GM19035 (cell line): Measurements from ENCODE around the gene ARFGAP2.

ENCODE experiments used
- ATAC-seq: cut with Tn5 transposase; IDR thresholded peaks from one replicate; pipeline ENCODE4 v1.9.1; 2021; ENCODE audit not compliant: unreplicated experiment

The ARFGAP2 gene

GRCh38 chr11:47171856-47172255, 4.8 kb downstream of the ARFGAP2 start:
- ATAC-seq, result no peak

DNA sequence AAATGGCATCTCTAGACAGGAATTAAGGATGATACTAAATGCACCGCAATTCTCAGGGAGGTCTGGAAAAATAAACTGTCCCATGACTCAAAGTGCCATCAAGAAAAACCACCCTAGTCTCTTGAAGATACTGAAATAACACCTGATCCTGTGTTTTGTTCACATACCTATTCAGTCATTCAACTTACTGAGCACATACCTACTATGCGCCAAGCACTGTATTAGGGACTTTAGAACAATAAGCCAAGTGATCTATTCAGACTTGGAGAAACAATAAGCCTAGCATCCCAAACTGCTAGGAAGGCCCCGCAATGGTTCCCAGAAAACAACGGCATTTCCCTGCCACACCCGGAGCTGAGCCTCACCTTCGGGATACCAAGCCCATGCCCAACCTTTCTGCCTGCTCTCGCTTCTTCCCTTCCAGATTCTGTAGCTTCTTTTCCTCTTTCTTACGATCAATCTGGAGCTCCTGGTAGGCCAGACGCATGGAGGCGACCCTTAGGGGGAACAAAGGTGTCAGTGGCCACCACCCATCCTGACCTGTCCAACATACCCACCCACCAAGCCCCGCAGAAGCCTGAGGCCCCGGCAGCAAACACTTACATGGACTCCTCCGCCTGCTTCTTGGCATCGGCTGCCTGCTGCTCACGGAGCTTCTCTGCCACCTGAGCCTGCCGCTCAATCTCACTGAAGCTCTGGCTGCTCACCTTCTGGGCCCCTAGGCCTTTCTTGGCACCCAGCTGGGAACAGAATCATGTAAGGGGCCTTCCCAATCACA, 5.4 kb downstream of the ARFGAP2 start:
- ATAC-seq, result no peak

DNA sequence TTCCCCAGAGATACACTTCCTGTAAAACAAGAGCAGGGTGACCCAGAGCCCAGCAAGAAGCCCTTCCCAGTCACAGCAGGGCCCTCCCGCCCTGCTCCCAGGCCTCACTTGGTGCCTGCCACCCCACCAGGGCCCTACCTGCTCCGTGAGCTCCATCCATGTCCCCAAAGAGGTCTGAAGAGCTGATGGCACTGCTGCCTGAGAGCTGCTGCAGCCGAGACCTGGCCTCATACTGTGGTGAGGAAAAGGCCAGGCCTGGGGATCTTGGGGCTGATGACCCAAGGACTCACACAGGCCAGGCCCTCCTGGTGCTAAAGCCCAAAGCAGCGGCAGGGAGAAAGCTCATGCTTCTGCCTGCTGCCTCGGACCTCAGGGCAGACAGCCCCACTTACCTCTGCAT, 10.3 kb downstream of the ARFGAP2 start:
- no peak for ATAC-seq

DNA sequence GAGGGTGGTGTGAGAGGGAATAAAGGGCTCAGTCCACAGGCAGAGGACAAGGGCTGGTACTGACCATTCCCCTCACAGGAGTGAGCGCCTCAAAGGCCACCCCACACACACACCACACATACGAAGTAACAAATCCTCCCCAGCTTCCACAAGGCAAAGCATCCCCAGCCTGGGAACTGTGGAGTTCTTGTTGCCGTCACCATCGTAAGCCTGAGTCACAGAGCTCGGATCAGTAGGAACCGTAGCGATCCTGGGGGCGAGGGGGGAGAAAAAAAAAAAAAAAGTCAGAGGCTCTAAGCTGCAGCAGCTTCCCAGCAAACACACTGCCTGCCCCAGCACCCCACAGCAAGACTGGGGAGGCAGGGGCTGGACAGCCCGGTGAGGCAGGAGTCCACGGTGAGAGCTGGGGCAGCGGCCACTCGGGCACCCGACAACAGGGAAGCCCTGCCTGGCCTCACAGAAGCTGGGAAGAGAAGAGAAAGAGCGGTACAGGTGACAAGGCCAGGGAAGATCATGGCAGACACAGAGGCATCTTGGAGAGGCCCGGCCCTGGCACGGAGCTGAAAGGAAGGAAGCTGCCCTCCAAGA, 11.3 kb downstream of the ARFGAP2 start:
- no peak for ATAC-seq

DNA sequence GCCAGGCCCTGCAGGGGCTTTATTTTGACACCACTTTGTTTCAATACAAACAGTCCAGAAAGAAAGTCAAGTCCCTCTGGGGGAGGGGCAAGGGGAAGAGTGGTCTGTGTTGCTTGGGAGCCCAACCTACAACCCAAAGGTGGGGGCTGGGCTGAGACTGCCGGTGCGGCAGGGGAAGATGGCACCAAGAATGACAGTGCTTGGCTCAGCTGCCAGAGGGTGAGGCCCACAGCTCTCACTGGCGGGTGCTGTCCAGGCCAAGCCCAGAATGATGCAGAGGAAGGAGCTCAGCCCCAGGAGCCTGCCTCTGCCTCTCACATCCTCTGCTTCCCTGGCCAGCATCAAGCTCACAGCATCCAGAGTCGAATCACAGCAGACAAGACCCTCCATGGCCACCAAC, 12.4 kb downstream of the ARFGAP2 start:
- no peak for ATAC-seq

- no peak for ATAC-seq
Measured at GRCh38 chr11:47163898-47164297, 12.8 kb downstream of the ARFGAP2 start.

GRCh38 chr11:47163193-47163592, 13.5 kb downstream of the ARFGAP2 start:
- ATAC-seq, result no peak

DNA sequence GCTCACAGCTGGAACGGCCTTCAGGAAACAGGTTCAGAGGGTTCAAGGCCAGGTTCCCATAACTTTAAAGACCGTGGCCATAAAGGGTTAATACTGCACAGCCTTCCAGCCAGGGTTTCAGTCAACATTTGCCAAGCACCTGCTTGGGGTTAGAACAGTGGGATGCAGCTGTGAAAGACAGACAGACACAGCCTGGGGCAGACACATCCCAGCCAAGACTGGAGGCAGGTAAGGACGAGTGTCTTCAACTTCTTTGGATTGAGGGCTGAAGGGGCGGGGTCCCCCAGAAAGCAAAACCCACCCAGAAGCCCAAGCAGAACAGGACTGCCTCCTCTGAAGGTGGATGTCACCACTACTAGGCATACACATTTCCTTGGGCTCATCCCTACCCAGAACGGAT, 14.3 kb downstream of the ARFGAP2 start:
- no peak for ATAC-seq

DNA sequence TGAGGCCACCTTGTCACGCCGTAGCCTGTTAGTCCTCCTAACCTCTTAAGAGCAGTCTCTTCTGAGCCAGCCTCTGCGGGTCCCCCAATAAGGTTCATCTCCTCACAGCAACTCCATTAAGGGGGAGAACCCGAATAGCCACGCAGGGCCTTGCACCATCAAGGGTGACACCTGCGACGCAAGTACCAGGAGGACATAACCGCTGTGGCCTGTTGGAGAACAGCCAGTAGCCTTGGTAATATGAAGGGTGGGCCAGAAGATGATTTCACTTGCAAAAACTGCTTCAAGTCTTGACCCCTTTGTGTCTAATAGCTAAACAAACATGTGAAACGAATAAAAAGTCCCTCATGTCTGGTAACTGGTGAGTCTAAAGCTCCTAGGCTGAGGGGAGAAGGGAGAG, 14.8 kb downstream of the ARFGAP2 start:
- ATAC-seq, result no peak

- peak; percentile 47 for ATAC-seq
Measured at GRCh38 chr11:47161134-47161854, 15.4 kb downstream of the ARFGAP2 start.

- peak; percentile 8 for ATAC-seq
Measured at GRCh38 chr11:47160753-47161133, 15.9 kb downstream of the ARFGAP2 start.

- ATAC-seq, result no peak
Measured at GRCh38 chr11:47158242-47158641, 18.4 kb downstream of the ARFGAP2 start.

DNA sequence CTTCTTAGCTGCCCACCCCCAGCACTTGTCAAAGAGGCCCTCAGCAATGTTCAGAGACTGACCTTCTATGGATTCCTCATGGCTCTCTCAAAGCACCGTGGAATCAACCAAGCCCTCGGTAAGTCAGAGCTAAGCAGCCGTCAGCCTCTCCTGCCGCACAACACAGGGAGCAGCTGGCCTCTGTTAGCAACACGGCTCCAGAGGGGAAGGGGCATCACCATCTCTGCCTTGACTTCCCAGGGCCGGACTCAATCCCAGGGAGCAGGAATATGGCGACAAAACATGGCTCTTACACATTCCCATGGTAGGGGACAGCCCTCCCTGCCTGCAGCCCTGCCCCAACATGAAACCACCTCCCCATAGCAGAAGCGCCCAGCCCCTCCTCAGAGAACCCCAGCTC, 18.9 kb downstream of the ARFGAP2 start:
- no peak for ATAC-seq

DNA sequence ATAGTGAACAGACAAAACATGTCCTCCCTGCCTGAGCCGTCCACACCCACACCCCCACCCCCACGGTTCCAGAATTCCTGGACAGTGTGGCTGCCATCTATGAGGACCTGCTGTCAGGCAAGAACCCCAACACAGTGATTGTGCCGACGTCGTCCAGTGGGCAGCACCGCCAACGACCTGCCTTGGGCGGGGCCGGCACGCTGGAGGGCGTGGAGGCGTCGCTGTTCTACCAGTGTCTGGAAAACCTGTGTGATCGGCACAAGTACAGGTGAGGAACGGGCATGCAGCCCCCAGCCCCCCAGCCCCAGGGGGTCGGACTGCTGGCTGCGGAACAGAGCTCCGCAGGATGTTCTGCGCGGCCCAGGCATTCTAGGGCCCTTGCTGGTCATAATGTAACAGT, 19.7 kb downstream of the ARFGAP2 start:
- ATAC-seq, result no peak

DNA sequence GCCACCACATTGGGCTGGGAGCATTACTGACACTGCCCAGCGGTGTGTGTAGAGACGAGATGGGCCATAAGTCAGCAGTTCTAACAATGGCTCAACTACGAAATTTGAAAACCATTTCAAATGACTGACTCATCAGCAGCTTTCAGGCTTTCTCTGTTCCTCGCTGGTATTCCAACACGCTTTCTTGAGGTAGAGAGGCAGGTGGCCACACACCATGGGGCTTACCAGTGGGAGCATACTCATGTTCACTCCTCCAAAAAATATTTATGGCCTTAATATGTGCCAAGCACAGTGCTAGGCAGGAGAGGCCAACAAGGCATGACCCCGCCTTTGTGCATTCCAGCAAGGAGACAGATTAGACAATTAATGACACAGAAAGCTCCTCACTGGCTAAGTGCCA, 20.3 kb downstream of the ARFGAP2 start:
- ATAC-seq, result no peak

DNA sequence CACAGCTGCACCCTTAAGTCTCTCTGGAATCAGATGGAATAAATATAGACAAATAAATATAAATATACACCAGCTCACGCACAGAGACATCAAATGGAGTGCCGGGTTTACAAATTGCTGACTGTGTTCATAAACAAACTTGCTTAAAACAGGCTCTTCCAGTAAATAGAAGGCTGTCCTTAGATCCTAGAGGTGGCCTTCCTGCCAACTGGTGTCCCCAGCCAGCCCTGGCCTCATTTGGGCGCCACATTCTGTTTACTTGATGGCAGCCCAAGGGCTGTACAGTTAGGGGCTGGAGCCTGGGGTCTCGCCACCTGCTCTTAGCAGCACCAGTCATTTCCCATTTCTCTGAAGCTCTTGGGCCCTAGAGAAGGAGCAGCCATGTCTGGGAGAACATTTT, 20.8 kb downstream of the ARFGAP2 start:
- no peak for ATAC-seq

DNA sequence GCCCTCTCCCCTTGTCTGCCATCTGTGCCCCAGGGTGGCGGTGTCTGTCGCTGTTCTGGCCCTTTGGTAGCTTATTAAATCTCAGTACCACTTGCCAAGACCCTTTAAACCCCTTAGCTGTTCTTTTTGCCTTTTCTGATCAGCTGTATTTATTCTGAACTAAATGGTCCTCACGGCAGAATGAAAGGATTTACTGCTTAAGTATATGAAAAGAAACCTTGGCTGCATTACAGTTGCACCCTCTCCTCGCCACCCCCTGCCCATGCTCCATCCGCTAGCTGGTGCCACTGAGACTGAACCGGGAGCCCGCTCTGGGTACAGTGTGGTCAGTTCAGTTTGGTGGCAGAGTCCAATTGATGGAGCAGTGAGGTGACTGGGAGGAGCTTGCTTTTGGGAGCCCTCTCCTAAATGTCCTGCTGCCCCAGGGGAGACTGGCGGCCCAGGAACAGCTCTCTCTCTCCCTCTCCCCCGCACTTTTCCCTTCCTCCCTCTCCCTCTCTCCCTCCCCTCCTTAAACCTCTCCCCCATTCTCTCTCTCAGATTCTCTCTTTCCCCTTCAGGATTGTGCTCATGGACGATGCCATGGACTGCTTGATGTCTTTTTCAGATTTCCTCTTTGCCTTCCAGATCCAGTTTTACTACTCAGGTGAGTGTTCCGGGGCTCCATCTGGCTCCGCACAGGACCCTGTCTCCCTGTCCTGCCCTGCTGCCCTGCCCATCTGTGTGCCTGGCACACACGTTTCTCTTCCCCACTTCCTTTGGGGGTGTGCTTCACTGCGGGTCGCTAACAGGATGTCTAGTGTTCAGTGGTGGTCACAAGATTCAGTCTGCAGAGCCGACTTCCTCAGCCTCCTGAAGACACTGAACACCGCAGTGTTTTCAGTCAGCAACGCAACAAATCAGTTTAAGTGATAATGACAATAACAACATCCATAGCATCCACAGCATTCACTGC, 21.8 kb downstream of the ARFGAP2 start:
- no peak for ATAC-seq

DNA sequence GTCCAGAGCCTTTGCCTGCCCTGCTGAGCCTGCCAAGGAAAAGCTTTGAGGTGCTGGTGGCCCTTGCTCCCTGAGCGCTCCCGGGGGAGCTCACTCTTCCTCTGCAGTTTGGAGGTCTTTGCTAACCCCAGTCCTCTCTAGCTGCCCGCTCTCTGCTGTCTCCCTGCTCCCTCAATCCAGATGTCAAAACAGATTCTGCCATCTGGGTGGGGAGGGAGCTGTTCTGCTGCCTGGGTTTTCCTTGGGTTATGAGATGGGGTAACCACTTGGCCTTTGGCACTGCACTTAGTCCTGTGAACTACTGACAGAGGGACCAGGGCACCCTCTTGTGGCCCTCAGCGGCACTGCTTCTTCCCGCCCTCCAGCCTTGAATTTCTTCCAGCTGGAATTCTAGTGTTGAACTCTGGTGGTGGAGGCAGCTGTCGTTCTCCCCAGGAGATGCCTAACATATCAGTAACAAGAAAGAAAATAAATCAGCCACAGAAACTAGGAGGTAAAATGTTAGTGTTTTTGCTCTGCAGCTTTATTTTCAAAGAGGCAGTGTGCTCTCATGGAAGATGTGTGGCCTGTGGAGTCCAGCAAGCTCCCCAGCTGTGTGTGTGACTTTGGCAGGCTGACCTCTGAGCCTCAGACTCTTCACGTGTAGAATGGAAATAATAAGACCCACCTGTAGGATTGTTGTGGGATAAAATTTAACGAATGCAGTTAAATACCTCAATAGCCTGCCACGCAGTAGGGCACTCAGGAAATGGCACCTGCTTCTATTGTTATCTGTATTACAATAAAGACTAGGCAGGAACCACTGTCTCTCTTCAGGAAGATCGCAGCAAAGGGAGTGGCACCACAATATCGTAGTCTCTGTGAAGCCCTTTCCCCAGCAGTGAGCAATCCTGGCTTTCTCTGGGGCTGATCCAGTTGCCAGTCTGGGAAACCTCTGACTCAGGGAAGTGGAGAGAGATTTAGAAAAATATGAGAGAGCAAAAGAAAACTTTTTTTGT, 23.4 kb downstream of the ARFGAP2 start:
- no peak for ATAC-seq

- no peak for ATAC-seq
Measured at GRCh38 chr11:47152126-47152952, 24.3 kb downstream of the ARFGAP2 start.
